GM13977 (cell line): ENCODE data around the gene MANSC1.
A peak's percentile ranks its signal among the peaks of the same experiment; 100 is the strongest.

Experiments used
- DNase-seq: peaks from one replicate; pipeline ENCODE4 v3.0.0; 2012; ENCODE audit warnings: low spot score
- in situ Hi-C: fragments of 300-500 bp; cut with MboI; formaldehyde crosslinking; loops from one replicate; pipeline ENCODE4 v1.12.0; 2022; ENCODE audit warnings: low sequenced_read_pairs, low pct_unique_long_range_greater_than_20kb, mixed read lengths, inconsistent platforms; ENCODE audit not compliant: unreplicated experiment
- TF ChIP-seq, protein P1 (sequence below): IDR thresholded peaks from 2 replicates; pipeline ENCODE4 v1.5.1; 2012; ENCODE audit warnings: mild to moderate bottlenecking, control low read depth; ENCODE audit not compliant: insufficient read depth; ENCODE audit errors: extremely low read depth, missing control alignments

The MANSC1 gene

DNA sequence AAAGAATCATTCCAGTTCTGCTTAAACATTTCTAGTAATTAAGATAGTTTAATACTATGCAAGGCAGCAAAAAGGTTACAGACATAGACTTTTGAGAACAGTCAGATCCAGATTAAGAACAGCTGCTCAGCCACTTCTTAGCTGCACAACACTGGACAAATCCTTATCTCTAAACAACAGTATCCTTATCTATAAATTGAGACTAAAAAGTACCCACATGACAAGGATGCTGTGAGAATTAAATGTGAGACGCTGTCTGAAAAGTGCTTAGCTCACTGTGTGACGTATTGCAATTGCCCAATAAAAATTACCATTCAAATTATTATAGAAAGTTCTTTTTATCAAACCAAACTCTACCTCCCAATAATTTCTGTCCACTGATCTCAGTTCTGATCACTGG lies 42.4 kb upstream of the MANSC1 start:
- in situ Hi-C loops: loop anchor here (25.0 kb wide), 1 partner anchor 170 kb away; the partner anchor contains the start of gene DUSP16
- TF ChIP-seq, protein P1, sequence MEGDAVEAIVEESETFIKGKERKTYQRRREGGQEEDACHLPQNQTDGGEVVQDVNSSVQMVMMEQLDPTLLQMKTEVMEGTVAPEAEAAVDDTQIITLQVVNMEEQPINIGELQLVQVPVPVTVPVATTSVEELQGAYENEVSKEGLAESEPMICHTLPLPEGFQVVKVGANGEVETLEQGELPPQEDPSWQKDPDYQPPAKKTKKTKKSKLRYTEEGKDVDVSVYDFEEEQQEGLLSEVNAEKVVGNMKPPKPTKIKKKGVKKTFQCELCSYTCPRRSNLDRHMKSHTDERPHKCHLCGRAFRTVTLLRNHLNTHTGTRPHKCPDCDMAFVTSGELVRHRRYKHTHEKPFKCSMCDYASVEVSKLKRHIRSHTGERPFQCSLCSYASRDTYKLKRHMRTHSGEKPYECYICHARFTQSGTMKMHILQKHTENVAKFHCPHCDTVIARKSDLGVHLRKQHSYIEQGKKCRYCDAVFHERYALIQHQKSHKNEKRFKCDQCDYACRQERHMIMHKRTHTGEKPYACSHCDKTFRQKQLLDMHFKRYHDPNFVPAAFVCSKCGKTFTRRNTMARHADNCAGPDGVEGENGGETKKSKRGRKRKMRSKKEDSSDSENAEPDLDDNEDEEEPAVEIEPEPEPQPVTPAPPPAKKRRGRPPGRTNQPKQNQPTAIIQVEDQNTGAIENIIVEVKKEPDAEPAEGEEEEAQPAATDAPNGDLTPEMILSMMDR: no peak
- DNase-seq: no peak

DNA sequence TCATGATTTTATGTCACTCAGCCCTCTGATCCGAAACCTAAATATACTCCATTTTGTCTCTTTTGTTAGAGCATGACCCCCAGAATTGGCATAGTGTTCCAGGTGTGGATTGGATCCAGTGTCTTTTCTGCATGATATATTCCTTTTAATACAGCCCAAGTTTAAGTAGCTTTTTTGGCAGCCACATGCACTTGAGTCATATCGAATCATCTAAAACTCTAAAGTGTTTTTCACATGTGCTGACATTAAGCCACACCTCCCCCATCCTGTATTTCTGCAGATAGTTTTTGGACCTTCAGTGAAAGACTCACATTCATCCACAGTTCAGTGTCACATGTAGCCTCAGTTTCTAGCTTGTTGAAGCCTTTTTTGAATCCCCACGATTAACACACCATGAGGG lies 37.5 kb upstream of the MANSC1 start:
- in situ Hi-C loops: loop anchor here (25.0 kb wide), 1 partner anchor 175 kb away; the partner anchor contains the start of gene DUSP16
- no peak for DNase-seq
- TF ChIP-seq, protein P1: no peak

DNA sequence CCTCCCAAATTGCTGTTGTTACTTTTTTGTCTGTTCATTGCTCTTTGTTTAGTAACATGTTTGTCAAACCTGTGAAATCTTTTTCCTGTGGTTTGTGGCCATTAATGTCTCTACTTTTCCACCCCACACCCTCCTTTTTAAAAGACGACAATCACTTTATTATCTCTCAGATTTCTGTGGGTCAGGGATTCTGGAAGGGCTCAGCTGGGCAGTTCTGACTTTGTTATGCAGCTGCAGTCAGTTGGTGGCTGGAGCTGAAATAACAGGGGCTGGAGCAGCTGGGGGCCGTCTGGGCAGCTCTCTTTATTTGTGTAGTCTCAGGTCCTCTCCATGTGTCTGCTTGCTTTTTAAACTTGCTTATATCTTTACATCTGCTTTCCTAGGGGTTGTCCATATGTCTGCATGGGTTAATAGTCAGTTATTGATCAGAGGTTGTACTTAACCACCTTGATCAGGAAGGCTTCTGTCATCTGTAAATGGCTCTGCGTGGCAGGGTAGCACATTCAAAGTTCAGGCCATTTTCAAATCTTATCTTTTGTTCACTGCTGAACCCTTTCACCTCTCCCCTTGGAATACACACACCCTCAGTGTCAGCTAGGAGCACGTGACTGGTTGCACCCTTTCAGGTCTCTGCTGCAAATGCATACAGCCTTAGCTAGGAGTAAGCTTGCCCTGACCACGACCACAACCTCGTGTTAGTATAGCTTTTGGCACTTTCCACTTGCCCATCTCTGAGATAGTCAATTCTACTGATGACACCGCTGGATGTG lies 34.7 kb upstream of the MANSC1 start:
- TF ChIP-seq, protein P1: no peak
- DNase-seq: no peak
- in situ Hi-C loops: loop anchor here (25.0 kb wide), 1 partner anchor 178 kb away; the partner anchor contains the start of gene DUSP16

DNA sequence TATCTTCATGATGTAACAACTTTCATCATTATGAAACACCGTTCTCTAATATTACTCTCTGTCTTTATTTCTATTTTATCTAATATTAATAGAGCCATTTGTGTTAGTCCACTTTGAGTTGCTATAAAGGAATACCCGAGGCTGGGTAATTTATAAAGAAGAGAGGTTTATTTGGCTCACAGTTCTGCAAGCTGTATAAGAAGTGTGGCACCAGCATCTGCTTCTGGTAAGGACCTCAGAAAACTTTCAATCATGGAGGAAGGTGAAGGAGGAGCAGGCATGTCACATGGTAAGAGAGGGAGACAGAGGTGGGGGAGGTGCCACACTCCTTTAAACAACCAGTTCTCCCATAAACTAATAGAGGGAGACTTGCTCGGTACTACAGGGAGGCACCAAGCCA lies 31.9 kb upstream of the MANSC1 start:
- in situ Hi-C loops: loop anchor here (25.0 kb wide), 1 partner anchor 180 kb away; the partner anchor contains the start of gene DUSP16
- no peak for DNase-seq
- TF ChIP-seq, protein P1: no peak

DNA sequence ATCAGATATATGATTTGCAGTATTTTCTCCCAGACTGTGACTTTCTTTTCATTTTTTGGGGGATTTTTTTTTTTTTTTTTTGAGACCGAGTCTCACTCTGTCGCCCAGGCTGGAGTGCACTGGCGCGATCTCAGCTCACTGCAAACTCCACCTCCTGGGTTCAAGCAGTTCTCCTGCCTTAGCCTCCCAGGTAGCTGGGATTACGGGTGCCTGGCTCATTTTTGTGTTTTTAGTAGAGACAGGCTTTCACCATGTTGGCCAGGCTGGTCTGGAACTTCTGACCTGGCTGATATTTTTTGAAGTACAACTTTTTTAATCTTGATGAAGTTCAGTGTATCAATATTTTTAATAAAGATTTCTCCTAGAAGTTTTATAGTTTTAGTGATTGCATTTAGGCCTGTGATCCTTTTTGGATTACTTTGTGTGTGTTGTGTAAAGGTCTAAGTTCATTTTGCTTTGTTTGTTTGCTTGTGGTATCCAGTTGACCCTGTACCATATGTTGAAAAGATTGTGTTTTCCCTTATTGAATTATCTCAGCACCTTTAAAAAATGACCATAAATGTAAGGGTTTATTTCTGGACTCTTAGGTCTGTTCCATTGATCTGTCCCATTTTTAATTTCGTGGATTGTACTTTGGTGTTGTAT lies 31.0 kb upstream of the MANSC1 start:
- in situ Hi-C loops: loop anchor here (25.0 kb wide), 1 partner anchor 181 kb away; the partner anchor contains the start of gene DUSP16
- TF ChIP-seq, protein P1: no peak
- no peak for DNase-seq

DNA sequence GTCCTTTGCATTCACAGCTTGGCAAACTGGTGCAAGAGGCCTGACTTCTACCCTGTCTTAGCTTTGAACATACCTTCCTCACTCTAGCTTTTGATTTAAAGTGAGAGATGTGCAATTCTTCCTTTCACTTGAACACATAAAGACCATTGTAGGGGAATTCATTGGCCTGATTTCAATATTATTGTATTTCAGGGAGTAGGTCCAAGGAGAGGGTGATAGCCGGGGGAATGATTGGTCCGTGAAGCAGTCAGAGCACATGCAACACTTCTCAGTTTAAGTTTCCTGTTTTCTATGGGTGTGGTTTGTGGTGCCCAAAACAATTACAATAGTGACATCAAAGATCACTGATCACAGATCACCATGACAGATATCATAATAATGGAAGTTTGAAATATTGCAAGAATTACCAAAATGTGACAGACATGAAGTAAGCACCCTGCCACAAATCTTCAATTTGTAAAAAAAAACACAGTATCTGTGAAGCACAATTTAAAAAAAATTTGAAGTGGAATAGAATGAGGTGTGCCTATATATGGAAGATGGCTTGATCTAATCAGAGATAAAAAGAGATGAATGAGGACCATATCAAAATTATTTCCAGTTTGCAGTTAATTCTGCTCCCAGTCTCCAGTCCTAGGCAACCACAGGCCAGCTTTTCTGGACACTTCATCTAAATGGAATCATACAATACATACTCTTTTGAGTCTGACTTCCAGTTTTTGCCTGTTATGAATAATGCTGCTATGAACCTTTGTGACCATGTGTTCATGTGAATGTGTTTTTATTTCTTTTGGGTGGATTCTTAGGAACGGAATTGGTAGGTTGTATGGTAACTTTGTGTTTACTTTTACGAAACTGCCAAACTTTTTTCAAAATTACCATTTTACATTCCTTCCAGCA lies 30.0 kb upstream of the MANSC1 start:
- TF ChIP-seq, protein P1: no peak

More for the DNA sequence above, 30.0 kb upstream of the MANSC1 start:
- in situ Hi-C loops: loop anchor here (10.0 to 25.0 kb wide), 2 partner anchors 182 to 335 kb away; partner anchors contain the start of genes CDKN1B and DUSP16
- DNase-seq: peak; percentile 26
